Peyer's patch (tissue), 4 donors: ENCODE data around the gene RIIAD1.

Experiments used
- CTCF ChIP-seq, 6 experiments: fragments of 450-650 bp in 4 of 6; fragments of 200-600 bp in 2 of 6; sonication (generic) in 1 of 6; IDR thresholded peaks; one replicate each; pipeline ENCODE4 v1.5.1; 2017 to 2019; ENCODE audit warnings: antibody characterized with exemption in 6 of 6, mild to moderate bottlenecking in 3 of 6, moderate library complexity in 1 of 6
- POLR2A ChIP-seq, 2 donors: fragments of 450-650 bp; IDR thresholded peaks; one replicate each; pipeline ENCODE4 v1.5.1; 2017; ENCODE audit warnings: antibody characterized with exemption in 2 of 2, mild to moderate bottlenecking in 2 of 2, moderate library complexity in 2 of 2

- TF ChIP-seq CTCF (IDR thresholded peaks at IDR 0.05) (no peak), POLR2A (IDR thresholded peaks at IDR 0.05) (no peak)
Measured at GRCh38 chr1:151707541-151708065, 13.7 kb upstream of the RIIAD1 start.
